SK-N-MC (cell line): ENCODE data around the gene NFATC3.
A peak's percentile ranks its signal among the peaks of the same experiment; 100 is the strongest.
"Not testable (repeated sequence)": the region's sequence is repeated elsewhere in the genome, so short reads cannot be mapped to it uniquely, and the experiment has no call there.

Experiments
- DNase-seq: peaks from one replicate; pipeline ENCODE4 v3.0.0-alpha.2; 2011; ENCODE audit warnings: low read depth, low spot score
- H3K27ac ChIP-seq: fragments of 200-600 bp; sonication (generic); 2 replicates; pipeline ENCODE4 v1.5.1; 2016; ENCODE audit warnings: mixed run types
- H3K36me3 ChIP-seq: fragments of 200-600 bp; sonication (generic); 2 replicates; pipeline ENCODE4 v1.6.1; 2017; ENCODE audit warnings: antibody characterized with exemption, low read length, mixed read lengths; ENCODE audit not compliant: insufficient read depth
- H3K4me3 ChIP-seq: fragments of 200-600 bp; sonication (generic); 2 replicates; pipeline ENCODE4 v1.5.1; 2016
- H3K9ac ChIP-seq: fragments of 200-600 bp; sonication (generic); 2 replicates; pipeline ENCODE4 v1.8.0; 2017; ENCODE audit warnings: mixed run types, mixed read lengths; ENCODE audit not compliant: insufficient read length
- H3K9me3 ChIP-seq: fragments of 200-600 bp; sonication (generic); 2 replicates; pipeline ENCODE4 v1.6.1; 2017; ENCODE audit warnings: low read depth, mild to moderate bottlenecking, antibody characterized with exemption, low read length, moderate library complexity, mixed read lengths
- EZH2 ChIP-seq: fragments of 200-600 bp; sonication (generic); IDR thresholded peaks from one replicate; pipeline ENCODE4 v1.6.1; 2017; ENCODE audit warnings: antibody characterized with exemption
- FOXP2 ChIP-seq: optimal IDR thresholded peaks from 2 replicates; pipeline ENCODE3; 2011; ENCODE audit warnings: mild to moderate bottlenecking, moderate library complexity; ENCODE audit not compliant: insufficient read depth; ENCODE audit errors: extremely low read length, control extremely low read depth
- POLR2AphosphoS5 ChIP-seq: IDR thresholded peaks from 2 replicates; pipeline ENCODE4 v1.6.1; 2012; ENCODE audit warnings: mild to moderate bottlenecking, low read depth, low read length, borderline replicate concordance

NFATC3 gene

DNA sequence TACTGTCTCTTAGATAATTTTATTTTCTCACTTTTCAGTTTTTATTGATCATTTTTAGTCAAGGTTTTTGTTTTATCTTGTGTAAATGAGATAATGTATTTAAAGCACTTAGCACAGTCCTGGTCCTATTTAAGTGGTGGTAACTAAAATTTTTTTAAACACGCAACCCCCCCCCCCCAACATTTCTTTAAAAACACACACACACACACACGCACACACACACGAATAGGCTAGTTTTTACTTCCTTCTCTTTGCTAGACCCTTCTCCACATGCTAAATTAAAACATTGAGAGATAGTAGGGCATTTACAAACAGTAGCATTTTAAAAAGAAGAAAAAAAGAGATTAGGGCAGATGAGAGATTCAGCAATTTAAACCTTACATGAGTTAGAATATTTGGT, 5.0 kb downstream of the NFATC3 start:
- no peak for DNase-seq
- Histone ChIP-seq H3K9me3 (no peaks in the 10 kb centered on the region), H3K36me3 (no peaks in the 10 kb centered on the region), H3K4me3 (no peak overlapping the region), H3K27ac (no peak overlapping the region), H3K9ac (no peak overlapping the region)
- TF ChIP-seq POLR2AphosphoS5, result no peak
- TF ChIP-seq EZH2, result no peak

DNA sequence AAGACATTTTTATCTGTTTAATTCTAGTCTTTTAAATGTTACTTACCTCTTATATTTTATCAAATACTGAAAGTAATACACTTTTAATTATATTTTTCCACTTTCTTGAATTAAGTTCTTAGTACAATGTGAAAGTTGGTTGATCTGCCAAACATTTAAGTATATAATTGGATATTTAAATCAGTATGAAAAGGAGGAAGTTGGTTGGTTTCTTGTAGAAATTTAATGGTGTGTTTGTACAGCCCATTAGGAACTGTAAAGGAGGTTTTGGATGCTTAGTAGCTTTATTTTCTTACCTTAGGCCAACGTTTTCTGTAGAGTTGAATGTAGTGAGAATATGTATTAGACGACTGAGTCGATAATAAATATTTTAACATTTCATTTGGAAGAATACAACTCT, 5.4 kb downstream of the NFATC3 start:
- no peak for DNase-seq
- Histone ChIP-seq H3K27ac (peak overlapping the region; percentile 42; the same call in 1 of the 2 replicates), H3K4me3 (no peak overlapping the region), H3K9ac (no peak overlapping the region), H3K36me3 (no peaks in the 10 kb centered on the region), H3K9me3 (no peaks in the 10 kb centered on the region)
- TF ChIP-seq FOXP2, result no peak
- TF ChIP-seq EZH2, result no peak
- TF ChIP-seq POLR2AphosphoS5, result no peak

DNA sequence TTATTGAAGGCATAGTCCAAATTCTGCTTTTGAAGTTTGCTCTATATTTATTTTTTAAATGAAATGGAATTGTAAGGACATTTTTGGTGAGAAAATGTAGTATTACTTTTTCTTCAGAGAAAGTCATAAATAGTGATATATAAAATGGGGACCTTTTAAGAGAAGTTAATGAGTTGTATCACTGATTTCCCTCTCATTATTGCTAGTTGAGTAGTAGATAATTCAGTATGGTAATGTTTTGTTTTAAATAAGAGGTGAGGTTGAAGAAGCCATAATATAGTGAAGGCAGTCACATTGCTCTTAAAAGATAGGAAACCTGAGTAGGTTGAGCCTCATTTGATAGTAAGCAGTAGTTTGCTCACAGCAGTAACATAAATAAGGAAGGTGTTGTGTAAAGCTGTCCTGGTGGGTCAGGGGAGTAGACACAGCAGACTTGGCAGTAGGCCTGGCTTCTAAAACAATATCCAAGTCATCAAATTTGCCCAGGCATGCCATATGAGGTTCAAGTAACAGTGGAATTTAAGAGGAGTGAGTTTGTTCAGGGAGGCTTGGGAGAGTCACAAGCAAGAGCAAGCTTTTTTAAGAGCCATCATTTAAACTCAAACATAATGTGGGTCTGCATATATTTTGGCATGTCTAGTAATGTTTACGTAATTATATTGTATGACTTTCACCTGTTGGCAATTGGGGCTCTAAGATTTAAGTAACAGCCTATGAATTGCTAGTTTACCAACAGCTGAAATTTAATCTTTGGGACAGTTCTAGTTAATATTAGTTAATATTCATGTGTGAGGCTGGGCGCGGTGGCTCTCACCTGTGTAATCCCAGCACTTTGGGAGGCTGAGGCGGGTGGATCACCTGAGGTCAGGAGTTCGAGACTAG, 6.5 kb downstream of the NFATC3 start:
- H3K36me3 ChIP-seq, result no peaks in the 10 kb centered on the region
- H3K9ac ChIP-seq, result no peak overlapping the region
- no peaks in the 10 kb centered on the region for H3K9me3 ChIP-seq
- H3K4me3 ChIP-seq, result no peak overlapping the region
- peak overlapping the region; percentile 42; the same call in 1 of the 2 replicates for H3K27ac ChIP-seq
- no peak for TF ChIP-seq EZH2
- no peak for TF ChIP-seq FOXP2
- no peak for TF ChIP-seq POLR2AphosphoS5
- DNase-seq, result no peak

DNA sequence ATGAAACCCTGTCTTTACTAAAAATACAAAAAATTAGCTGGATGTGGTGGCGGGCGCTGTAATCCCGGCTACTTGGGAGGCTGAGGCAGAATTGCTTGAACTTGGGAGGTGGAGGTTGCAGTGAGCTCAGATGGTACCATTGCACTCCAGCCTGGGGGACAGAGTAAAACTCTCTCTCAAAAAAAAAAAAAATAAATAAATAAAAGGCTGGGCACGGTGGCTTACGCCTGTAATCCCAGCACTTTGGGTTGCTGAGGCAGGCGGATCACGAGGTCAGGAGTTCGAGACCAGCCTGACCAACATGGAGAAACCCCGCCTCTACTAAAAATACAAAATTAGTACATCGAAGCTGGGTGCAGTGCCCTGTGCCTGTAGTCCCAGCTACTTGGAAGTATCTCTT, 7.1 kb downstream of the NFATC3 start:
- not testable (repeated sequence) for H3K9me3 ChIP-seq, H3K36me3 ChIP-seq, H3K27ac ChIP-seq, DNase-seq, H3K4me3 ChIP-seq, H3K9ac ChIP-seq

DNA sequence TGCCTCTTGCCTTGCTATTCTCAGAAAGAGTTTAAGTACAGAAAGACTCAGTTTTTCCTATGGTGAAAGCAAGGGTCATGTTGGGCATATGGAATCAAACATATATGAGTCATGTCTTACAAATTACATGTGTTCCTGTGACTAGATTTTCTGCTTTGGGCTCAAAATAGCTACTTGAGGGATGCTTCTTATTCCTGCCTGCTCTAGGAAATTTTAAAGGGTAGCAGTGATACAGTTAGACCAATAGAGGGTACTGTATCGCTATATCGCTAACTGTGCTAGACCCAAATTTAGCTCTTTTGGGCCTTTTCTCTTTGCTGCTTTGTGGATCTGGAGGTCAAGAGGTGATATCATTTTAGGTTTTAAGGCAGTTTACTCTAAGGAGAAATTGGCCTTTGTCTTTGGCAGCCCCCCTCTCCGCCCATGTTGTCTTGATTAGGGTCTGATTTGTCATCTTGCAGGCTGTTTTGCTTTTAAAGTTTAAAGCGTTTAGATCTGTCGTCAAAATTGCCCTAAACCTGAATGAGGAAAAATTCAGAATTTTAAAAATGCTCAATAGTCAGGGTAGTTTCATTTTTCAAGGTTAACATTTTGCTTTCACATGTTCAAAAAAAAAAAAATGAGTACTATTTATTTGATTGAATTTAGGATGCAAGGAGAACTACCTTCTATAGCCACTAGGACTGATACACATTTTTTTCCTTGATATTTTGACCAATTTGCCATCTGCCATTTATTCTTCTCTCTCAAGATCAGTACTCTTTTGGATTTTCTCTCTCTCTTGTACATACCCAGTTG, 8.8 kb downstream of the NFATC3 start:
- DNase-seq, result no peak
- H3K4me3 ChIP-seq, result no peak overlapping the region
- no peak overlapping the region for H3K27ac ChIP-seq
- no peak overlapping the region for H3K9ac ChIP-seq
- TF ChIP-seq EZH2, result no peak
- TF ChIP-seq FOXP2, result no peak
- no peak for TF ChIP-seq POLR2AphosphoS5
- no peaks in the 10 kb centered on the region for H3K36me3 ChIP-seq
- H3K9me3 ChIP-seq, result no peaks in the 10 kb centered on the region

DNA sequence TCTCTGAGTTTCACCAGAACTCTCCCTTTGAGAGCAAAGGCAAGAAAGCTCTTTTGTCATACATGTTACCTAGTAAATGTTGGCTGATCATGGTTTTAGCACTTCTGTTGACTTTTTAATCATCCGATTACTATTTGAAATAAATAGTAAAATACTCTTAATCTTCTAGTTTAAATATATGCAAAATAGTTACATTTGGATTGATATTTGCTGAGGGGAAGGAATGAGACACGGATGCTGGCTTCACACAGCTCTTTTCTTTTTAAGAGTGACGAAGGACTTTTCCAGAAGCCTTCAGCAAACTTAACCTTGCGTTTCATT, 9.4 kb downstream of the NFATC3 start:
- H3K4me3 ChIP-seq, result no peak overlapping the region
- no peaks in the 10 kb centered on the region for H3K9me3 ChIP-seq
- TF ChIP-seq EZH2, result no peak
- H3K9ac ChIP-seq, result no peak overlapping the region
- DNase-seq, result no peak
- H3K36me3 ChIP-seq, result no peaks in the 10 kb centered on the region
- H3K27ac ChIP-seq, result no peak overlapping the region

DNA sequence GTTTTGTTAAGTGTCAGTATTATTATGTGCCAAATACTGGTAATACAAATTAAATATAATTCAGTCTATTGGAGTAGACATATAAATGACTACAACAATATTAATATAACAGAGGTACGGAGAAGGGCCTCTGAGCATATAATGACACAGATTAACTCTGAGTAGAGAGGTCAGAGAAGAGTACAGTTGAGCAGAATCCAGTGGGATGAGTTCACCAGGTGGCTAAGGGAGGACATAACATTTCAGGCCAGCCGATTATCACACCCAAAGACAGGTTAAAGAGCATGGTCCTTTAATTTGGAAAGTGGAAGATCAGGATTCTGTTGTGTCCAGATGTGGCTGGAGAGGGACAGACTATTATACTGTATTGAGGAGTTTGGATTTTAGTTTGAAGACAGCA, 11.3 kb downstream of the NFATC3 start:
- Histone ChIP-seq H3K4me3 (no peak overlapping the region), H3K9ac (no peak overlapping the region), H3K36me3 (no peaks in the 10 kb centered on the region), H3K9me3 (no peaks in the 10 kb centered on the region), H3K27ac (no peak overlapping the region)
- no peak for TF ChIP-seq POLR2AphosphoS5
- no peak for TF ChIP-seq FOXP2
- no peak for TF ChIP-seq EZH2
- DNase-seq, result no peak

DNA sequence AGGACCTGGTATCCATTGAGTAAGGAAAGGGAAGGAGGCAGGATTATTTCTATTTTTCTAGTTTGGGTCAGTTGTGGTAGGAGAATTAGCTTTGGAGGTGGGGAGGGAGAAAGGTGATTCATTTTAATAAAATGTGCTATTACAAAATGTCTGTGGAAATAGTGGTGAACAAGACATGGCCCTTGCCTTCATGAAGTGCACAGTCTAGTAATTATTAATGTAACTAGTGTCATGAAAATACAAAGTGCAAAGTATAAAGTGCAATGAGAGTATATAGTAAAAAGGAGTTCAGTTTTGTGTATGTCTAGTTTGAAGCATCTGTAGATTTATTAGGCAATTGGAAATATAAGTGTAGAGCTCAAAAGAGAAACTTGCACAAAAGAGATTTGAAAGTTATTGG, 11.9 kb downstream of the NFATC3 start:
- DNase-seq, result no peak

DNA sequence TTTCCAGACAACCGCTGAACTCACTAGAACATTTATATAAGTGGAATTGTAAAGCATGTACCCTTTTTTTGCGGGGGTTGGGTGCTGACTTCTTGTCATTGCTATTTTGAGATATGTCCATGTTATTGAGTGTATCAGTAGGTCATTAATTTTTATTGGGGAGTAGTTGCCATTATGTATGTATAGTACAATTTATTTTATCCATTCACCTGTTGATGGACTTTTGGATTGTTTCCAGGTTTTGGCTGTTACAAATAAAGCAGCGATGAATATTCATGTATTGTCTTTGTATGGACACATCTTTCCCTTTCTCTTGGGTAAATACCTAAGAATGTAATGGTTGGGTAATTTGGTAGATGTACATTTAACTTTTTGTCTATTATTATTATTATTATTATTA, 12.7 kb downstream of the NFATC3 start:
- no peak overlapping the region for H3K9ac ChIP-seq
- H3K9me3 ChIP-seq, result no peaks in the 10 kb centered on the region
- H3K4me3 ChIP-seq, result no peak overlapping the region
- DNase-seq, result no peak
- no peaks in the 10 kb centered on the region for H3K36me3 ChIP-seq
- TF ChIP-seq POLR2AphosphoS5 (no peak), FOXP2 (no peak), EZH2 (no peak)
- H3K27ac ChIP-seq, result no peak overlapping the region

More for the DNA sequence above, 11.9 kb downstream of the NFATC3 start:
- Histone ChIP-seq H3K9me3 (no peaks in the 10 kb centered on the region), H3K4me3 (no peak overlapping the region), H3K9ac (no peak overlapping the region), H3K27ac (no peak overlapping the region), H3K36me3 (no peaks in the 10 kb centered on the region)
- TF ChIP-seq POLR2AphosphoS5, result no peak
- TF ChIP-seq FOXP2, result no peak
- TF ChIP-seq EZH2, result no peak
